ENCODE data around the gene TRIM62. TPM values are rescaled to one million over a fixed set of nuclear protein-coding genes. Genes with fewer than 3 reads are reported as not detected.
"Not testable (repeated sequence)": the region's sequence is repeated elsewhere in the genome, so short reads cannot be mapped to it uniquely, and the experiment has no call there.

Gene TRIM62
- total and polyA plus RNA-seq, 4 donors = 2.6 to 6.7 (median 4.3) TPM

GRCh38 chr1:33140153-33141149 is 41.4 kb downstream of the TRIM62 start:
- Histone ChIP-seq H3K27me3 (ENCODE audit: control insufficient read depth in 3 of 3, insufficient read depth in 3 of 3, low read length in 2 of 3) (no peaks in the 10 kb centered on the region), H3K9me3 (ENCODE audit: control insufficient read depth in 4 of 4, insufficient read depth in 3 of 4, low read length in 3 of 4) (no peaks in the 10 kb centered on the region), H3K4me1 (ENCODE audit: control insufficient read depth in 5 of 5, insufficient read depth in 5 of 5, low read length in 5 of 5) (peaks cover 0 to 5% (median 0%) of the 10 kb centered on the region in 5 donors), H3K27ac (ENCODE audit: low read depth in 1 of 2, low read length in 1 of 2) (no peak overlapping the region), H3K36me3 (ENCODE audit: control insufficient read depth in 4 of 4, insufficient read depth in 4 of 4, low read length in 4 of 4) (peaks cover 0 to 4% (median 0%) of the 10 kb centered on the region in 4 donors), H3K4me3 (no peak overlapping the region), H3K9ac (ENCODE audit: insufficient read depth in 1 of 2, low read length in 2 of 2) (no peak overlapping the region)
- WGBS, 2 donors = 61 to 65% methylated on average over 9 of the region's 9 CpGs
- ATAC-seq (ENCODE audit: insufficient read depth, low FRiP score) (no peak), DNase-seq (peak in 1 of 3 donors; percentile 49)
- TF ChIP-seq, protein P1, sequence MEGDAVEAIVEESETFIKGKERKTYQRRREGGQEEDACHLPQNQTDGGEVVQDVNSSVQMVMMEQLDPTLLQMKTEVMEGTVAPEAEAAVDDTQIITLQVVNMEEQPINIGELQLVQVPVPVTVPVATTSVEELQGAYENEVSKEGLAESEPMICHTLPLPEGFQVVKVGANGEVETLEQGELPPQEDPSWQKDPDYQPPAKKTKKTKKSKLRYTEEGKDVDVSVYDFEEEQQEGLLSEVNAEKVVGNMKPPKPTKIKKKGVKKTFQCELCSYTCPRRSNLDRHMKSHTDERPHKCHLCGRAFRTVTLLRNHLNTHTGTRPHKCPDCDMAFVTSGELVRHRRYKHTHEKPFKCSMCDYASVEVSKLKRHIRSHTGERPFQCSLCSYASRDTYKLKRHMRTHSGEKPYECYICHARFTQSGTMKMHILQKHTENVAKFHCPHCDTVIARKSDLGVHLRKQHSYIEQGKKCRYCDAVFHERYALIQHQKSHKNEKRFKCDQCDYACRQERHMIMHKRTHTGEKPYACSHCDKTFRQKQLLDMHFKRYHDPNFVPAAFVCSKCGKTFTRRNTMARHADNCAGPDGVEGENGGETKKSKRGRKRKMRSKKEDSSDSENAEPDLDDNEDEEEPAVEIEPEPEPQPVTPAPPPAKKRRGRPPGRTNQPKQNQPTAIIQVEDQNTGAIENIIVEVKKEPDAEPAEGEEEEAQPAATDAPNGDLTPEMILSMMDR (IDR thresholded peaks at IDR 0.05; ENCODE audit: control extremely low read depth, extremely low read depth) = no peak

- Histone ChIP-seq H3K4me3 (no peak overlapping the region), H3K36me3 (ENCODE audit: control insufficient read depth in 4 of 4, insufficient read depth in 4 of 4, low read length in 4 of 4) (no peaks in the 10 kb centered on the region), H3K4me1 (ENCODE audit: control insufficient read depth in 5 of 5, insufficient read depth in 5 of 5, low read length in 5 of 5) (peaks cover 0 to 4% (median 0%) of the 10 kb centered on the region in 5 donors), H3K9me3 (ENCODE audit: control insufficient read depth in 4 of 4, insufficient read depth in 3 of 4, low read length in 3 of 4) (no peaks in the 10 kb centered on the region), H3K27me3 (ENCODE audit: control insufficient read depth in 3 of 3, insufficient read depth in 3 of 3, low read length in 2 of 3) (no peaks in the 10 kb centered on the region), H3K9ac (ENCODE audit: insufficient read depth in 1 of 2, low read length in 2 of 2) (no peak overlapping the region), H3K27ac (ENCODE audit: low read depth in 1 of 2, low read length in 1 of 2) (no peak overlapping the region)
- DNase-seq = peak; percentile 65 to 72 (median 67)
- TF ChIP-seq, protein P1 (IDR thresholded peaks at IDR 0.05; ENCODE audit: control extremely low read depth, extremely low read depth) = no peak
- ATAC-seq (ENCODE audit: insufficient read depth, low FRiP score) = no peak
- 57 to 59% methylated on average over 8 of the region's 8 CpGs for WGBS, 2 donors
These were observed 44.0 kb downstream of the TRIM62 start for GRCh38 chr1:33137800-33138199.

DNA sequence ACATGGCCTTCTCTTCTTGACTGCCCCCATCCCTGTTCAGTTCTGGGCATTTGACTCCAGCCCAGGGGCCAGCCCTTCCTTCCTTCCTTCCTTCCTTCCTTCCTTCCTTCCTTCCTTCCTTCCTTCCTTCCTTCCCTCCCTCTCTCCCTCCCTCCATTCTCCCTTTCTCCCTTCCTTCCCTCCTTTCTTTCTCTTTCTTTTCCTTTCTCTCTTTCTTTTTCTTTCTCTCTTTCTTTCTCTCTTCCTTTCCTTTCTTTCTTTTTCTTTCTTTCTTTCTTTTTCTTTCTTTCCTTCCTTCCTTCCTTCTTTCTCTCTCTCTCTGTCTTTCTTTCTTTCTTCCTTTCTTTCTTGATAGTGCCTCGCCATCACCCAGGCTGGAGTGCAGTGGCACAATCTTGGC is 45.8 kb downstream of the TRIM62 start:
- 99 to 100% methylated on average over 1 of the region's 1 CpG for WGBS, 2 donors
- not testable (repeated sequence) for H3K9ac ChIP-seq (ENCODE audit: insufficient read depth in 1 of 2, low read length in 2 of 2); ATAC-seq (ENCODE audit: insufficient read depth, low FRiP score); H3K27me3 ChIP-seq (ENCODE audit: control insufficient read depth in 3 of 3, insufficient read depth in 3 of 3, low read length in 2 of 3); H3K27ac ChIP-seq (ENCODE audit: low read depth in 1 of 2, low read length in 1 of 2); H3K4me1 ChIP-seq (ENCODE audit: control insufficient read depth in 5 of 5, insufficient read depth in 5 of 5, low read length in 5 of 5); H3K36me3 ChIP-seq (ENCODE audit: control insufficient read depth in 4 of 4, insufficient read depth in 4 of 4, low read length in 4 of 4); DNase-seq; H3K4me3 ChIP-seq; H3K9me3 ChIP-seq (ENCODE audit: control insufficient read depth in 4 of 4, insufficient read depth in 3 of 4, low read length in 3 of 4)

- no peaks in the 10 kb centered on the region for H3K27me3 ChIP-seq (ENCODE audit: control insufficient read depth in 3 of 3, insufficient read depth in 3 of 3, low read length in 2 of 3)
- no peaks in the 10 kb centered on the region for H3K36me3 ChIP-seq (ENCODE audit: control insufficient read depth in 4 of 4, insufficient read depth in 4 of 4, low read length in 4 of 4)
- no peak overlapping the region for H3K27ac ChIP-seq (ENCODE audit: low read depth in 1 of 2, low read length in 1 of 2)
- 78 to 87% methylated on average over 10 of the region's 10 CpGs for WGBS, 2 donors
- no peaks in the 10 kb centered on the region for H3K9me3 ChIP-seq (ENCODE audit: control insufficient read depth in 4 of 4, insufficient read depth in 3 of 4, low read length in 3 of 4)
- no peak overlapping the region for H3K9ac ChIP-seq (ENCODE audit: insufficient read depth in 1 of 2, low read length in 2 of 2)
- H3K4me1 ChIP-seq (ENCODE audit: control insufficient read depth in 5 of 5, insufficient read depth in 5 of 5, low read length in 5 of 5) = peaks cover 0 to 2% (median 0%) of the 10 kb centered on the region in 5 donors
- no peak for DNase-seq
- TF ChIP-seq, protein P1 (IDR thresholded peaks at IDR 0.05; ENCODE audit: control extremely low read depth, extremely low read depth) = no peak
- H3K4me3 ChIP-seq = no peak overlapping the region
- ATAC-seq (ENCODE audit: insufficient read depth, low FRiP score) = no peak
These were observed 48.3 kb downstream of the TRIM62 start for GRCh38 chr1:33133478-33134105.
